Ovary (tissue), 3 donors: ENCODE measurements around the gene ATP6V1F.

Experiments
- EP300 ChIP-seq: sonication (generic); formaldehyde crosslinking; IDR thresholded peaks from one replicate; pipeline ENCODE4 v1.6.1; 2017; ENCODE audit warnings: antibody characterized with exemption
- POLR2A ChIP-seq: fragments of 450-650 bp; IDR thresholded peaks from one replicate; pipeline ENCODE4 v1.6.1; 2017; ENCODE audit warnings: antibody characterized with exemption, mild to moderate bottlenecking, moderate library complexity
- TF ChIP-seq, protein P1 (sequence below), 3 donors: fragments of 450-650 bp in 2 of 3; fragments of 200-600 bp in 1 of 3; IDR thresholded peaks; one replicate each; pipeline versions ENCODE4 v1.5.1 to v1.8.0; 2016 to 2022; ENCODE audit warnings: antibody characterized with exemption in 3 of 3, mild to moderate bottlenecking in 1 of 3
- donor health status: DM: no; HTN: no; CAD: no.

GRCh38 chr7:128855559-128855958, 7.1 kb upstream of the ATP6V1F start:
- TF ChIP-seq, protein P1, sequence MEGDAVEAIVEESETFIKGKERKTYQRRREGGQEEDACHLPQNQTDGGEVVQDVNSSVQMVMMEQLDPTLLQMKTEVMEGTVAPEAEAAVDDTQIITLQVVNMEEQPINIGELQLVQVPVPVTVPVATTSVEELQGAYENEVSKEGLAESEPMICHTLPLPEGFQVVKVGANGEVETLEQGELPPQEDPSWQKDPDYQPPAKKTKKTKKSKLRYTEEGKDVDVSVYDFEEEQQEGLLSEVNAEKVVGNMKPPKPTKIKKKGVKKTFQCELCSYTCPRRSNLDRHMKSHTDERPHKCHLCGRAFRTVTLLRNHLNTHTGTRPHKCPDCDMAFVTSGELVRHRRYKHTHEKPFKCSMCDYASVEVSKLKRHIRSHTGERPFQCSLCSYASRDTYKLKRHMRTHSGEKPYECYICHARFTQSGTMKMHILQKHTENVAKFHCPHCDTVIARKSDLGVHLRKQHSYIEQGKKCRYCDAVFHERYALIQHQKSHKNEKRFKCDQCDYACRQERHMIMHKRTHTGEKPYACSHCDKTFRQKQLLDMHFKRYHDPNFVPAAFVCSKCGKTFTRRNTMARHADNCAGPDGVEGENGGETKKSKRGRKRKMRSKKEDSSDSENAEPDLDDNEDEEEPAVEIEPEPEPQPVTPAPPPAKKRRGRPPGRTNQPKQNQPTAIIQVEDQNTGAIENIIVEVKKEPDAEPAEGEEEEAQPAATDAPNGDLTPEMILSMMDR (IDR thresholded peaks at IDR 0.05): no peak
- TF ChIP-seq EP300 (no peak), POLR2A (no peak)
